SK-N-SH (cell line): Measurements from ENCODE around the gene RET.
A peak's percentile ranks its signal among the peaks of the same experiment; 100 is the strongest.

Source experiments
- FOSL2 ChIP-seq: IDR thresholded peaks from 2 replicates; pipeline ENCODE4 v1.4.0; 2012; ENCODE audit warnings: low read depth, mild to moderate bottlenecking, moderate library complexity, borderline replicate concordance
- POLR2AphosphoS5 ChIP-seq: IDR thresholded peaks from 2 replicates; pipeline ENCODE4 v1.6.1; 2012; ENCODE audit warnings: low read depth, low read length
- RCOR1 ChIP-seq: fragments of 150-350 bp; IDR thresholded peaks from 2 replicates; pipeline ENCODE4 v1.6.1; 2017; ENCODE audit warnings: antibody characterized with exemption, low read length
- TAF1 ChIP-seq: IDR thresholded peaks from 2 replicates; pipeline ENCODE4 v1.6.1; 2012; ENCODE audit warnings: low read depth, mild to moderate bottlenecking, low read length, moderate library complexity, borderline replicate concordance
- TEAD4 ChIP-seq: IDR thresholded peaks from 2 replicates; pipeline ENCODE4 v1.4.0; 2012; ENCODE audit warnings: mild to moderate bottlenecking, borderline replicate concordance; ENCODE audit not compliant: insufficient read depth
- TF ChIP-seq, protein P1 (sequence below): IDR thresholded peaks from 2 replicates; pipeline ENCODE4 v1.6.1; 2012; ENCODE audit warnings: mild to moderate bottlenecking, low read depth, low read length, moderate library complexity
- TF ChIP-seq, protein P2 (sequence below): fragments of 200-600 bp; sonication (generic); IDR thresholded peaks from 2 replicates; pipeline ENCODE4 v1.6.1; 2017; ENCODE audit warnings: antibody characterized with exemption, mild to moderate bottlenecking, moderate library complexity

DNA sequence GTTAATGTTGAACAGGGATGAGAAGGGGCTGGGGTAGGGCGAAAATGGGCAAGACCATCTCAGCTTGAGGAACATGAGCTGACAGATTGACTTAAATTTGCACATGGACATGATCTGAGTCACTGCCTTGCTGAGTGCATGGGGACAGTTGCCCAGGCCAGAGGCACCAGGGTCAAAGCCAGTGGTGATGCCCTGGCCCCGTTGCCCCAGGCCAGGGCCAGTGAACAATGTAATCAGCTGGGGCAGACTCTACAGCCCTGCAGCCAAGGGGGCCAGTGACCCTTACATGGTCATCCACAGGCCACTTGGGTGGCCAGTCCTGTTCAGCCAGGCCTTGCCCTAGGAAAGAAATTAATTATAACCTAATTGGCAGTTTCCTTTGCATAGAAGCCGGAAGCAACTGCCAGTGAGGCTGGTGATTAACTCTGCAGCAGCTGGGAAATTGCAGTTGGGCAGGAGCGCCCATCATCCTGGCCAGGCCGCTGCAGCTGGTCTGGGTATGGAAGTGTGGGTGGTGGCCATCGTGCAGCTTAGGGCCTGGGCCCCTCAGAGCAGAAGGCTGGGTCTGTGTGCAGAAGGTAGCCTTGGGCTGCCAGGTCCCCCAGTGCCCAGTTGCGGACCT, 9.6 kb downstream of the RET start:
- TF ChIP-seq, protein P1, sequence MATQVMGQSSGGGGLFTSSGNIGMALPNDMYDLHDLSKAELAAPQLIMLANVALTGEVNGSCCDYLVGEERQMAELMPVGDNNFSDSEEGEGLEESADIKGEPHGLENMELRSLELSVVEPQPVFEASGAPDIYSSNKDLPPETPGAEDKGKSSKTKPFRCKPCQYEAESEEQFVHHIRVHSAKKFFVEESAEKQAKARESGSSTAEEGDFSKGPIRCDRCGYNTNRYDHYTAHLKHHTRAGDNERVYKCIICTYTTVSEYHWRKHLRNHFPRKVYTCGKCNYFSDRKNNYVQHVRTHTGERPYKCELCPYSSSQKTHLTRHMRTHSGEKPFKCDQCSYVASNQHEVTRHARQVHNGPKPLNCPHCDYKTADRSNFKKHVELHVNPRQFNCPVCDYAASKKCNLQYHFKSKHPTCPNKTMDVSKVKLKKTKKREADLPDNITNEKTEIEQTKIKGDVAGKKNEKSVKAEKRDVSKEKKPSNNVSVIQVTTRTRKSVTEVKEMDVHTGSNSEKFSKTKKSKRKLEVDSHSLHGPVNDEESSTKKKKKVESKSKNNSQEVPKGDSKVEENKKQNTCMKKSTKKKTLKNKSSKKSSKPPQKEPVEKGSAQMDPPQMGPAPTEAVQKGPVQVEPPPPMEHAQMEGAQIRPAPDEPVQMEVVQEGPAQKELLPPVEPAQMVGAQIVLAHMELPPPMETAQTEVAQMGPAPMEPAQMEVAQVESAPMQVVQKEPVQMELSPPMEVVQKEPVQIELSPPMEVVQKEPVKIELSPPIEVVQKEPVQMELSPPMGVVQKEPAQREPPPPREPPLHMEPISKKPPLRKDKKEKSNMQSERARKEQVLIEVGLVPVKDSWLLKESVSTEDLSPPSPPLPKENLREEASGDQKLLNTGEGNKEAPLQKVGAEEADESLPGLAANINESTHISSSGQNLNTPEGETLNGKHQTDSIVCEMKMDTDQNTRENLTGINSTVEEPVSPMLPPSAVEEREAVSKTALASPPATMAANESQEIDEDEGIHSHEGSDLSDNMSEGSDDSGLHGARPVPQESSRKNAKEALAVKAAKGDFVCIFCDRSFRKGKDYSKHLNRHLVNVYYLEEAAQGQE: no peak
- TF ChIP-seq TEAD4: no peak
- TF ChIP-seq, protein P2, sequence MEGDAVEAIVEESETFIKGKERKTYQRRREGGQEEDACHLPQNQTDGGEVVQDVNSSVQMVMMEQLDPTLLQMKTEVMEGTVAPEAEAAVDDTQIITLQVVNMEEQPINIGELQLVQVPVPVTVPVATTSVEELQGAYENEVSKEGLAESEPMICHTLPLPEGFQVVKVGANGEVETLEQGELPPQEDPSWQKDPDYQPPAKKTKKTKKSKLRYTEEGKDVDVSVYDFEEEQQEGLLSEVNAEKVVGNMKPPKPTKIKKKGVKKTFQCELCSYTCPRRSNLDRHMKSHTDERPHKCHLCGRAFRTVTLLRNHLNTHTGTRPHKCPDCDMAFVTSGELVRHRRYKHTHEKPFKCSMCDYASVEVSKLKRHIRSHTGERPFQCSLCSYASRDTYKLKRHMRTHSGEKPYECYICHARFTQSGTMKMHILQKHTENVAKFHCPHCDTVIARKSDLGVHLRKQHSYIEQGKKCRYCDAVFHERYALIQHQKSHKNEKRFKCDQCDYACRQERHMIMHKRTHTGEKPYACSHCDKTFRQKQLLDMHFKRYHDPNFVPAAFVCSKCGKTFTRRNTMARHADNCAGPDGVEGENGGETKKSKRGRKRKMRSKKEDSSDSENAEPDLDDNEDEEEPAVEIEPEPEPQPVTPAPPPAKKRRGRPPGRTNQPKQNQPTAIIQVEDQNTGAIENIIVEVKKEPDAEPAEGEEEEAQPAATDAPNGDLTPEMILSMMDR: no peak
- TF ChIP-seq TAF1: no peak
- TF ChIP-seq RCOR1: peak; percentile 40; the same call in 1 of the 2 replicates
- no peak for TF ChIP-seq POLR2AphosphoS5
- no peak for TF ChIP-seq FOSL2
